GM12872 (cell line): ENCODE measurements around the gene RHOT1.

Experiments
- CTCF ChIP-seq: IDR thresholded peaks from 3 replicates; pipeline ENCODE4 v1.5.1; 2011; ENCODE audit warnings: low read depth, mild to moderate bottlenecking, low read length, moderate library complexity; ENCODE audit not compliant: insufficient read depth

RHOT1 gene

GRCh38 chr17:32152130-32152529 is 9.8 kb downstream of the RHOT1 start:
- no peak for TF ChIP-seq CTCF

- TF ChIP-seq CTCF: no peak
These were observed 13.6 kb downstream of the RHOT1 start for GRCh38 chr17:32155896-32156295.

DNA sequence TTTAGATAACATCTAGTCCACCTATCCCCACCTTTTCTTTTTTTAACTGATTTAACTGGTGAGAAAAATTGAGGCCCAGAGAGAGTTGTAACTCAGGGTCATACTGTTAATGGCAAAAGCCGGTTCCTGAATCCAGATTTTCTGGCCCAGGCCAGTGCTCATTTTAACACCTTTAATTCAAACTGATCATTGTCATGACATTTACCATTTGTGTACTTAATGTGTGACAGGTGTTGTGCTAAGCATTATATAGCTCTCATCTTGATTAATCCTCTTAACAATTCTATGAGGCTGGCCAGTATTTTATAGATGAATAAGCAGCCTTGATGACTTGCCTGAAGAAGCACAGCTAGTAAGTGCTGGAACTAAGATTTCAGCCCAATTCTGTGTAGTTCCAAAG is 14.4 kb downstream of the RHOT1 start:
- no peak for TF ChIP-seq CTCF

DNA sequence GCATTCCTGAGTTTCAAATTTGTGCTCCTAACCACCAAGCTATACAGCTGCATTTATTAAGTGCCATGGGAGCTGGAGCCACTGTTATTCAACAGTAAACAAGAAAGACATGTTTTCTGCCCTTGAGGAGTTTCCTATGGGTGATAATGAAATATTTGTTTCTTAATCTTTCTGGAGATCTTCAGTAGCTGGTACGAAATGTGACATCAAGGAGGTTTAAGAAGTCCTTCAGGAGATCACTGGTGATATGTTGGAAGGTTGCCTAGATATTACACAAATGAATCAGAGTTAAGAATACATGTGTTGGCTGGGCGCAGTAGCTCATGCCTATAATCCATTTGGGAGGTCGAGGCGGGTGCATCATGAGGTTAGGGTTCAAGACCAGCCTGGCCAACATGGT is 14.9 kb downstream of the RHOT1 start:
- TF ChIP-seq CTCF: no peak

DNA sequence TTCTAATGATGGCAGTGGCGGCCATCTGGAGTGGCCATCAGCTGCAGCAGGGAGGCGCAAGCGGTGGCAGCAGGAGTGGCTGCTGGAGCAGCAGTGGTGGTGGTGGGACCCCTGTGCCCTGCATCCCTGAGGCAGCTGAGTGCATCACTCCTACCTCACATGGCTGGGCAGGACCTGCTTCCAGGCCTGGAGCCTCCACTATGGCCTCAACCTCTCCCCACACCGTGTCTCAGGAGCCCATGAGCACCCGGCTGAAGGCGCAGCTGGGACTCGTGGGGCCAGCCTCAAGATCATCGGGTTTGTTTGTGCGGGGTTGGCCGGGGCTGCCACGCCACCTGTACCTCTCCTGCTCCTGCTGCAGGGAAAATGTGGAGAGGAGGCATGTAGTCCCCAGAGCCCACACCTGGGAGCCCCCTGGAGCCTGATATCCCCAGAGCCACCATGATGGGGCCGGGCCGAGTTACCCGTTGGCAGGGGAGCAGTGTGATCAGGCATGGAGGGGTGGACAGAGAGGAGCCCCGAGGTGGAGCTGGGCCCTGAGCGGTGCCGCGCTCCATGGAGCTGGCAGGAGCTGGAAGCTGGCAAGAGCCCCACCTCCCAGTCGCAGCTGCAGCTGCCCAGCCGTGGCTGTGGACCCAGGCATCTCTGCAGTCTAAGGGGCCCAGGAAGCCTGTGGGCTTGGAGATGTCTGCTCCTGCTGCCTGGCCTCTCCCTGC is 16.7 kb downstream of the RHOT1 start:
- TF ChIP-seq CTCF: no peak

DNA sequence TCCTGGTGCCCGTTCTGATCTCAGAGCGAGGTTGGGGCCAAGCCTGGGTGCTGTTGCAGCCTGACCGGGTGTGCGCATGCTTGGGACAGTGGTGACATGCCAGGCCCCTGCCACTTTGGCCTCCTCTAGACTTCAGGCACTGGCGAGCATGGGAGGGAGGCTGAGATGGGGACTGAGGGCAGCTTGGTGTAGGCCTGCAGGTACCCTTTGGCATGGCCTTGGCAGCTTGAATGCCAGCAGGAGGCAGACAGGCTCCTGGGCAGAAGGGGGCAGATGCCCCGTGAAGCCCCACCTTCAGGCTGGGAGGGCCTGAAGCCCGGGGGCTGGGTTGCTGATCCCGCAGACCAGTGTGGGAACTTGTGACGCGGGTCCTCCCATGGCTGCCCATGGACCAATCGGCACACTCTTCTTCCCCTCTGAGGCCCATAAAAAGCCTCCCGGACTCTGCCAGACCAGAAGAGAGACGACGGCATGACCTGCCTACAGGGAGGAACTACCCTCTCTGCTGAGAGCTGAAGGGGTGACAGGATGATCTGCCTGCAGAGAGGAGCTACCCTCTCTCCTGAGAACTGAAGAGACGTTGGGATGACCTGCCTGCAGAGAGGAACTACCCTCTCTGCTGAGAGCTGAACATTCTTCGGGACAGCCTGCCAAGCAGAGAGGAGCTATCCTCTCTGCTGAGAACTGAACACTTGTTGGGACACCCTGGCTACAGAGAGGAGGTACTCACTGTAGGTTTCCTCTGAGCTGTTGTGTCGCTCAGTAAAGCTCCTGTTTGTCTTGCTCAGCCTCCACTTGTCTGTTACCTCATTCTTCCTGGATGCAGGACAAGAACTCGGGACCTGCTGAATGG is 17.5 kb downstream of the RHOT1 start:
- TF ChIP-seq CTCF: no peak

GRCh38 chr17:32160526-32160925 is 18.2 kb downstream of the RHOT1 start:
- TF ChIP-seq CTCF: no peak
